VCaP (cell line): ENCODE data around the gene RNF13.
A peak's percentile ranks its signal among the peaks of the same experiment; 100 is the strongest.
"Not testable (repeated sequence)": the region's sequence is repeated elsewhere in the genome, so short reads cannot be mapped to it uniquely, and the experiment has no call there.

Experiments used
- H3K27ac ChIP-seq: fragments of 450-650 bp; 2 replicates; pipeline ENCODE4 v1.5.1; 2017
- TF ChIP-seq, protein P1 (sequence below): fragments of 450-650 bp; conservative IDR thresholded peaks from 2 replicates; pipeline ENCODE4 v1.5.1; 2017; ENCODE audit warnings: mild to moderate bottlenecking, moderate library complexity

Gene RNF13

DNA sequence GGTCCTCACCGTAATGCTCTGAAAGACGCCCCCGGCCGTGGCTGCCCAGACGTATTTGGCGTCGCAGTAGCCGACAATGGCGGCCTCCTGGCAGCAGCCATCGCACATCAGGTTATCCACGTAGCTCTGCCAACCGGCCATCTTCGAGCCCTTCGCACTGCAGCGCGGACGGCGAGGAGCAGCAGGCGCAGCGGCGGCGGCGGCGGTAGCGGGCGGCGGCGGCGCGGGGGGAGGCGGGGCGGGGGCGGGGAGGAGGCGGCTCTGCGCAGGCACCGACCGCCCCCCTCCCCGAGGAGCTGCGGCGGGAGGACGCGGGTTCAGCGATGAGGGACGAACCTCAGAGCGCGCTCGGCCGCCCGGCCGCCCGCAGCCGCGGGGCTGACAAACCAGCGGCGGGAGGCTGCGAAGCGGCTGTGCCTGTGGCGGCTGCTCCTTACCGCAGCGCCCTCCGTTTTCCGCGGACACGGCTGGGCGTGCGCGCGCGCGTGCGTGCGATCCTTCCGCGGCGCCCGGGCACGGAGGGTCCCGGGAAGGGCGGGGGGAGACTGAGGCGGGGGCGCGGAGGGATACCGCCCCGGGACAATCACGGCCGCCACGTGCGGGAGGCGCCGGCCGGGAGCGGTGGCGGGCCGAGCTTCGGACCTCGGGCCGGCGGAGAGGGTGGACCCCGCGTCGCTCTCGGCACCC, 157.8 kb downstream of the RNF13 start, which contains the start of gene PFN2:
PFN2 (minus strand) TSS at position 180 of the 687 bp plus-strand sequence; CDS start at position 141, 39 bp downstream.
- peak within 1 kb of the TSS; percentile 98 for H3K27ac ChIP-seq
- TF ChIP-seq, protein P1, sequence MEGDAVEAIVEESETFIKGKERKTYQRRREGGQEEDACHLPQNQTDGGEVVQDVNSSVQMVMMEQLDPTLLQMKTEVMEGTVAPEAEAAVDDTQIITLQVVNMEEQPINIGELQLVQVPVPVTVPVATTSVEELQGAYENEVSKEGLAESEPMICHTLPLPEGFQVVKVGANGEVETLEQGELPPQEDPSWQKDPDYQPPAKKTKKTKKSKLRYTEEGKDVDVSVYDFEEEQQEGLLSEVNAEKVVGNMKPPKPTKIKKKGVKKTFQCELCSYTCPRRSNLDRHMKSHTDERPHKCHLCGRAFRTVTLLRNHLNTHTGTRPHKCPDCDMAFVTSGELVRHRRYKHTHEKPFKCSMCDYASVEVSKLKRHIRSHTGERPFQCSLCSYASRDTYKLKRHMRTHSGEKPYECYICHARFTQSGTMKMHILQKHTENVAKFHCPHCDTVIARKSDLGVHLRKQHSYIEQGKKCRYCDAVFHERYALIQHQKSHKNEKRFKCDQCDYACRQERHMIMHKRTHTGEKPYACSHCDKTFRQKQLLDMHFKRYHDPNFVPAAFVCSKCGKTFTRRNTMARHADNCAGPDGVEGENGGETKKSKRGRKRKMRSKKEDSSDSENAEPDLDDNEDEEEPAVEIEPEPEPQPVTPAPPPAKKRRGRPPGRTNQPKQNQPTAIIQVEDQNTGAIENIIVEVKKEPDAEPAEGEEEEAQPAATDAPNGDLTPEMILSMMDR = no peak

DNA sequence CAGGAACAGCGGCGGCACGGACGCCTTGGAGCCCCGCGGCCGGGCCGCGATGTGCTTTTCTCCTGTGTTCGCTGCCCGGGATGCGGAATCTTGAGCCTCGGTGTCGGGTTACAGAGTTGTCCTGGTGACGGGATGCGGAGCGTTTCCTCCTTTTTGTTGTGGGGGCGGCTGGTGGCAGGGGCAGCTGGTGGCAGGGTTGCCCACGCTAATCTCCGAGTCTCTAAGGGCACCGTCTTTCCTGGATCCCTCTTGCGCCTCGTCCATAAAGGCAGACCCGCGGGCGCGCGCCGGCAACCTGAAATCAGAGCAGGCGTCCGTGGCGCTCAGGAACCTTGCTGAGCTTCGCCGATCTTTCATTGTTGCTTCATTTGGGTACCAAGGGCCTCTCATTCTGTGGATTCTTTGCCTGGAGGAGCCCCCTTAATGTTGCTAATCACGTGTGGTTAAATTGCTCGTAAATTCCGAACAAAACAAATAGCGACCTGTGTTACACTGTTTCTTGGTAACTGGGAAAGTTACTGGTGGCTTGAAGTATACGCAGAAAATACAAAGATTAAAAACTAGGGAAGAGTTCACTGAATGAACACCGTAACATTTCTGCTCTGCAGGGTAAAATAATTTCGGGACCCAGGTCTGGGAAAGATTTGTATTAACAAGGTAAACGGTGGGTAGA, 158.5 kb downstream of the RNF13 start:
- peak overlapping the region; percentile 98 for H3K27ac ChIP-seq
- TF ChIP-seq, protein P1 = no peak

DNA sequence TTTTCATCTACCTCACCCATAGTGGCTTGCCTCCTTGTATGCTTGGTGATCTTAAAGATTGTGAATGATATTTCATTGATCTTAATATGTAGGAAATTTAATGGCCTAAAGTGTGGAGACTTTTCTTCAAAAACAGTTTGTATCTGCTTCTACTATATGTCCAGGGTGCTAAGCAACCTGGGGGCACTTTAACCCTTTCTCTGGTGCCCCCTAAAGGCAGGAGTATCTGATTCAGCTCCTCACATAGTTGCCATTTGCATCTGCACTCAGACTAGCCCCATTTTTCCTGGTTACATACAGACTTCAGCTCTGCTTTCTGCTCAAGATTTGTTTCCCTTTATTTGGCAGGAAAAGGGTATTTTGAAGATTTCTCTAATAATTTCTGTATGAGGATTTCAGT, 162.9 kb downstream of the RNF13 start:
- TF ChIP-seq, protein P1 = no peak
- H3K27ac ChIP-seq = no peak overlapping the region

DNA sequence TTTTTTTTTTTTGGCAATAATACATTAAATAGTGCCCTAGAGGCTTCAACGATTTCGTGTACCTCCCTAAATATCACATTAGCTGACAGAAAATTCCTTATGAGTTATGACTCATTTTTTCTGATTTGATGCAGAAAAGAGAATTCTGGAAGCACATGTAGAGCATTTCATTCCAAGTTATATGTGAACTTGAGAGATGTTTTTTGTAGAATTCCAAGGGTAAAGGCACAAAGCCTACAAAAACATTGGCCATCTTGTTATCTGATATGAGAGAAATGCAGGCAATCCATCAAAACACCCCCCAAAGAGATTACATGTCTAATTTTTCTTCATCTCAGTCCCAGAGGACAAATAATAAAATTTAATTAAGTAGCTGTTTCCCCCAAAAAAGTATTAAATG, 164.4 kb downstream of the RNF13 start:
- TF ChIP-seq, protein P1 = no peak
- no peak overlapping the region for H3K27ac ChIP-seq

DNA sequence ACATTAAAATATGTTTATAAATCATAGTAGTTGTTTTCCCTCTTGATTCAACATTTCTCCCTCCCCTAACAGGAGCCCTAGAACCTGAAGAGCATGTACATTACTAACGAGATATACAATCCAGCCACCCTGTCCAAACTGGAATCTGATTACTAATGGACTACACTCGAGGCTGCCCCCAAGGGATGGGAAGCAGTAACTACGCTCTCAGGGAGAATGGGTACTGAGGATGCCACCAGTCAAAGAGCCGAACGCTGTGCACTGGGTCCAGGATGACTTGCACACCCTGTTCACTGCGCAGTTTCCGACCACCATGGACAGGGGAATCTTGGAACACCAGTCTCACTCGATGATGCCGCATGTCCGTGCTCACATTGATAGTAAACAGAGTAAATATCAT, 169.0 kb downstream of the RNF13 start:
- not testable (repeated sequence) for H3K27ac ChIP-seq

DNA sequence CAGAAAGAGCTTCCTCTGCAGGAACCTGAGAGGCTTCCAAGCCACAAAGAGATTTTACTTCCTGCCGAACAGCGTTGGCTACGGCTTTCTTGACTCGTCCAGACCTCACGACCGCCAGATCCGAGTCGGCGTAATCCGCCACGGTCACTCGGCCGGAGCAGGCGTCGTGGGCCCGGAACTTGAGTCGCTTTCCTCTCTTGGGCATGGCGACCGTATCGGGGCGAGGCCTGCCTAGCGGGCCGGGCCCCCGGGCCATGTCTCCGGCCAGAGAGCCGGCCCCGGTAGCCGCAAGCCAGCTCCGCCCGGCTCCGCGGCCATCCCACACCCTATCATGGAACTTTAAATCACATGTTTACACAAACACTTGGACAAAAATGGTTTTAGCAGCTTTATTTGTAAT, 170.0 kb downstream of the RNF13 start:
- H3K27ac ChIP-seq = not testable (repeated sequence)

DNA sequence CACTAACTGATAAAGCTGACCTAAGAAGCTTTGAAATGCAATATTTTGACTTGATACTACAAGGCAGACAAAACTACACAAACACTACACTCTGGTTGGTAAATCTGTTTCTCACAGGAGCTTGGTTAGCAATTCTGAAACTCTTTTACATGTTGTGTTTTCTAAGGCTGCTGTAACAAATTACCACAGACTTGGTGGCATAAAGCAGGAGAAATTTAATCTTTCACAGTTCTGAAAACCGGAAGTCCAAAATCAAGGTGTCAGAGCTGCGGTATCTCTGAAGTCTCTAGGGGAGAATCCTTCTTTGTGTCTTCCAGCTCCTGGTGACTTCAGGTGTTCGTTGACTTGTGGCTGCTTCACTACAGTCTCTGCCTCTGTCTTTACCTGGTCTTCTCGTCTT, 170.6 kb downstream of the RNF13 start:
- no peak overlapping the region for H3K27ac ChIP-seq
- TF ChIP-seq, protein P1 = no peak

DNA sequence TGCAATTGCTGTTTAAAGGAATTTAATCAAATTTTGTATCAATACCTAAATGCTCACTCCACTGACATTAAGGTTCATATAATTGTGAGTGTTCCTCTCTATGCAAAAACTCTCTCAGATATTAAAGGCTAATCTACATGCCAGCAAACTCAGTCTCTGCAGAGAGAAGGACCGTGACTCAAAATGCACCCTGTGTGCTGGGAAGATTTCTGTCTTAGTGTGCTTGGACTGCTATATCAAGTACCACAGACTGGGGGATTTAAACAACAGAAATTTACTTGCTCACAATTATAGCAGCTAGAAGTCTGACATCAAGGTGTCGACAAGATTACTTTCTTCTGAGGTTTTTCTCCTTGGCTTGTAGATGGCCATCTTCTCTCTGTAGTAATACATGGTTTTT, 176.3 kb downstream of the RNF13 start:
- no peak overlapping the region for H3K27ac ChIP-seq
- TF ChIP-seq, protein P1 = no peak
